ENCODE results near the gene NACA.

The NACA gene

GRCh38 chr12:56694161-56694560 lies 30.9 kb downstream of the NACA start:
- no peak for DNase-seq (ENCODE audit: extremely low read depth in 1 of 2, low read depth in 1 of 2)

GRCh38 chr12:56688846-56689109 lies 36.3 kb downstream of the NACA start:
- DNase-seq (ENCODE audit: extremely low read depth in 1 of 2, low read depth in 1 of 2), result no peak

- peak; percentile 96 to 98 for DNase-seq (ENCODE audit: extremely low read depth in 1 of 2, low read depth in 1 of 2)
These were observed 36.8 kb downstream of the NACA start, which contains the start of gene PTGES3 for GRCh38 chr12:56688129-56688845. PTGES3 (minus strand) TSS chr12:56688284; CDS start chr12:56687999, 285 bp downstream.

GRCh38 chr12:56687223-56688128 lies 37.6 kb downstream of the NACA start:
- peak in 1 of 2 donors; percentile 28 for DNase-seq (ENCODE audit: extremely low read depth in 1 of 2, low read depth in 1 of 2)

- no peak for DNase-seq (ENCODE audit: extremely low read depth in 1 of 2, low read depth in 1 of 2)
These were observed 40.2 kb downstream of the NACA start for GRCh38 chr12:56684745-56685359.

GRCh38 chr12:56682323-56682722 lies 42.8 kb downstream of the NACA start:
- no peak for DNase-seq (ENCODE audit: extremely low read depth in 1 of 2, low read depth in 1 of 2)

- no peak for DNase-seq (ENCODE audit: extremely low read depth in 1 of 2, low read depth in 1 of 2)
These were observed 45.1 kb downstream of the NACA start for GRCh38 chr12:56679883-56680575.

- no peak for DNase-seq (ENCODE audit: extremely low read depth in 1 of 2, low read depth in 1 of 2)
These were observed 46.2 kb downstream of the NACA start for GRCh38 chr12:56678852-56679251.

GRCh38 chr12:56677680-56678079 lies 47.4 kb downstream of the NACA start:
- DNase-seq (ENCODE audit: extremely low read depth in 1 of 2, low read depth in 1 of 2), result no peak

- DNase-seq (ENCODE audit: extremely low read depth in 1 of 2, low read depth in 1 of 2), result no peak
These were observed 48.1 kb downstream of the NACA start for GRCh38 chr12:56676851-56677580.

GRCh38 chr12:56671608-56672007 lies 53.5 kb downstream of the NACA start:
- no peak for DNase-seq (ENCODE audit: extremely low read depth in 1 of 2, low read depth in 1 of 2)

- no peak for DNase-seq (ENCODE audit: extremely low read depth in 1 of 2, low read depth in 1 of 2)
These were observed 54.3 kb downstream of the NACA start for GRCh38 chr12:56670836-56671235.

- no peak for DNase-seq (ENCODE audit: extremely low read depth in 1 of 2, low read depth in 1 of 2)
These were observed 57.0 kb downstream of the NACA start for GRCh38 chr12:56668197-56668457.
